ENCODE data around the gene FIBCD1.

FIBCD1 gene

GRCh38 chr9:130892477-130893304 lies 46.4 kb downstream of the FIBCD1 start:
- no peak for DNase-seq

DNA sequence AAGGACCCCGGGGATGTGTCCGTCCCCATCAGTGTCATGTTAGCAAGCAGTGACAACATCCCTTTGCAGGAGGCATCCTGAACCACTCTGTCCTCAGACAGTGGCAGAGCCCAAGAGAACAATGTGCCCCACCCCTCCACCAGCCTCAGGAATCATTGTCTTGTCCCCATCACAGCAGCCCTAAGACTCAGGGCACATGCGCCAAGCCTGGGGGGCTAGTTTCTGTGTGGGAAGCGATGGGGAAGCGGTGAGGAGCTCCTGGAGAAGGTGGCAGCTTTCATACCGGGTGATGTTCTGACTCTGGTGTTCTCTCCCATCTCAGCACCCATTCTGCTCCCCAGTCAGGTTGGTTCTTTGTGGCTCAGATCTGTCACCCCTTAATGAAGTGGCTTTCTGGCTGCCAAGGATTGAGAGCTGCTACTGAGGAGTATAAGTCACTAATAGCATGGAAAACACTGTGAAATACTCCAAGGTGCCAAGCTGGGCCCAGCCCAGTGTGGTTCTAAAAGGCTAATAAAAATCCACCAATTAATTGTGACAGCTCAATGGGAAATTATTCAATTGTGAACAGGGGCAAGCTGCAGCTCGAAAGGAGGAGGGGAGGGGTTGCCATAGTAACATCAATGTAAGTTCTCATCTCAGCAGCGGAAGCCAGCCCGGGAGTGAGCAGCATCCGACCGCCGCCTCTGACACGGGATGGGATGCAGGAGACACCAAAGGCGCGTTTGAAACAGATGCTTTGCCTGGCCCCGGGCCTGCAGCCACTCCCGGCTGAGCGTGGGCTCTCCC lies 47.2 kb downstream of the FIBCD1 start:
- DNase-seq: no peak

- DNase-seq: no peak
Measured at GRCh38 chr9:130890870-130891687, 48.0 kb downstream of the FIBCD1 start.

DNA sequence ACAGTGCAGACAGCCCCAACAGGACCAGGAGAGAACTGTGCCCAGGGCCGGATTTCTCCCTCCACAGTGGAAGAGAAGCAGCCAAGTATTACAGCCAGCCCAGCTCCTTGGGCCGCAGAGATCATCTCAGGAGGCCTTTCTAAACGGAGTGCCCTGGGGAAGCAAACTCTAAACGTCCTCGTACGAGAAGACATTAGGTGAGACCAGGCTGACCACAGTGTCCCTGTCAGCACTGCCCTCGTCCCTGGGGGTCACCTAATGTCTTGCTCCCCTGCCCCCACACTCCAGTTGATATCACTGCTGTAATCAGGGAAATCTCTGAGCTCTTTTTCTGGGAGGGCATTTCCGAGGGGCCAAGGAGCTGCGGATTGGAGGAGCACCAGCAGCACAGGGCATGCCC lies 48.9 kb downstream of the FIBCD1 start:
- no peak for DNase-seq

- DNase-seq: no peak
Measured at GRCh38 chr9:130888146-130888885, 50.7 kb downstream of the FIBCD1 start.

- DNase-seq: no peak
Measured at GRCh38 chr9:130887494-130888144, 51.4 kb downstream of the FIBCD1 start.

GRCh38 chr9:130886981-130887380 lies 52.1 kb downstream of the FIBCD1 start:
- DNase-seq: no peak

DNA sequence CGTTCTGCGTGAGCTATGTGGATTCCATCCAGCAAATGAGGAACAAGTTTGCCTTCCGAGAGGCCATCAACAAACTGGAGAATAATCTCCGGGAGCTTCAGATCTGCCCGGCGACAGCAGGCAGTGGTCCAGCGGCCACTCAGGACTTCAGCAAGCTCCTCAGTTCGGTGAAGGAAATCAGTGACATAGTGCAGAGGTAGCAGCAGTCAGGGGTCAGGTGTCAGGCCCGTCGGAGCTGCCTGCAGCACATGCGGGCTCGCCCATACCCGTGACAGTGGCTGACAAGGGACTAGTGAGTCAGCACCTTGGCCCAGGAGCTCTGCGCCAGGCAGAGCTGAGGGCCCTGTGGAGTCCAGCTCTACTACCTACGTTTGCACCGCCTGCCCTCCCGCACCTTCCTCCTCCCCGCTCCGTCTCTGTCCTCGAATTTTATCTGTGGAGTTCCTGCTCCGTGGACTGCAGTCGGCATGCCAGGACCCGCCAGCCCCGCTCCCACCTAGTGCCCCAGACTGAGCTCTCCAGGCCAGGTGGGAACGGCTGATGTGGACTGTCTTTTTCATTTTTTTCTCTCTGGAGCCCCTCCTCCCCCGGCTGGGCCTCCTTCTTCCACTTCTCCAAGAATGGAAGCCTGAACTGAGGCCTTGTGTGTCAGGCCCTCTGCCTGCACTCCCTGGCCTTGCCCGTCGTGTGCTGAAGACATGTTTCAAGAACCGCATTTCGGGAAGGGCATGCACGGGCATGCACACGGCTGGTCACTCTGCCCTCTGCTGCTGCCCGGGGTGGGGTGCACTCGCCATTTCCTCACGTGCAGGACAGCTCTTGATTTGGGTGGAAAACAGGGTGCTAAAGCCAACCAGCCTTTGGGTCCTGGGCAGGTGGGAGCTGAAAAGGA lies 53.3 kb downstream of the FIBCD1 start:
- no peak for DNase-seq

DNA sequence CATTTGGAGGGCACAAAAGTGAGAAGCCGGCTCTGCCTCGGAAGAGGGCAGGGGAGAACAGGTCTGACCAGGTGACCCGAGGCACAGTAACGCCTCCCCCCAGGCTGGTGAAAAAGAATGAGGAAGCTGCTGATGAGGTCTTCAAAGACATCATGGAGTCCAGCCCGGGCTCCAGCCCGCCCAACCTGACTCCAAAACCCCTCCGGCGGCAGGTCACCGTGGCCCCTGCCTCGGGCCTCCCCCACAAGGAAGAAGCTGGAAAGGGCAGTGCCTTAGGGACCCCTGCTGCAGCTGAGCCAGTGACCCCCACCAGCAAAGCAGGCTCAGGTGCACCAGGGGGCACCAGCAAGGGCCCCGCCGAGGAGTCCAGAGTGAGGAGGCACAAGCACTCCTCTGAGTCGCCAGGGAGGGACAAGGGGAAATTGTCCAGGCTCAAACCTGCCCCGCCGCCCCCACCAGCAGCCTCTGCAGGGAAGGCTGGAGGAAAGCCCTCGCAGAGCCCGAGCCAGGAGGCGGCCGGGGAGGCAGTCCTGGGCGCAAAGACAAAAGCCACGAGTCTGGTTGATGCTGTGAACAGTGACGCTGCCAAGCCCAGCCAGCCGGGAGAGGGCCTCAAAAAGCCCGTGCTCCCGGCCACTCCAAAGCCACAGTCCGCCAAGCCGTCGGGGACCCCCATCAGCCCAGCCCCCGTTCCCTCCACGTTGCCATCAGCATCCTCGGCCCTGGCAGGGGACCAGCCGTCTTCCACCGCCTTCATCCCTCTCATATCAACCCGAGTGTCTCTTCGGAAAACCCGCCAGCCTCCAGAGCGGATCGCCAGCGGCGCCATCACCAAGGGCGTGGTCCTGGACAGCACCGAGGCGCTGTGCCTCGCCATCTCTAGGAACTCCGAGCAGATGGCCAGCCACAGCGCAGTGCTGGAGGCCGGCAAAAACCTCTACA lies 54.2 kb downstream of the FIBCD1 start:
- DNase-seq: no peak

DNA sequence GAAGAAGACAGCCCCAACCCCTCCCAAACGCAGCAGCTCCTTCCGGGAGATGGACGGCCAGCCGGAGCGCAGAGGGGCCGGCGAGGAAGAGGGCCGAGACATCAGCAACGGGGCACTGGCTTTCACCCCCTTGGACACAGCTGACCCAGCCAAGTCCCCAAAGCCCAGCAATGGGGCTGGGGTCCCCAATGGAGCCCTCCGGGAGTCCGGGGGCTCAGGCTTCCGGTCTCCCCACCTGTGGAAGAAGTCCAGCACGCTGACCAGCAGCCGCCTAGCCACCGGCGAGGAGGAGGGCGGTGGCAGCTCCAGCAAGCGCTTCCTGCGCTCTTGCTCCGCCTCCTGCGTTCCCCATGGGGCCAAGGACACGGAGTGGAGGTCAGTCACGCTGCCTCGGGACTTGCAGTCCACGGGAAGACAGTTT lies 54.9 kb downstream of the FIBCD1 start:
- no peak for DNase-seq

- DNase-seq: no peak
Measured at GRCh38 chr9:130883479-130883878, 55.6 kb downstream of the FIBCD1 start.

GRCh38 chr9:130882696-130883225 lies 56.3 kb downstream of the FIBCD1 start:
- DNase-seq: no peak

GRCh38 chr9:130881516-130881915 lies 57.5 kb downstream of the FIBCD1 start:
- DNase-seq: no peak

GRCh38 chr9:130880599-130881220 lies 58.3 kb downstream of the FIBCD1 start:
- DNase-seq: no peak

DNA sequence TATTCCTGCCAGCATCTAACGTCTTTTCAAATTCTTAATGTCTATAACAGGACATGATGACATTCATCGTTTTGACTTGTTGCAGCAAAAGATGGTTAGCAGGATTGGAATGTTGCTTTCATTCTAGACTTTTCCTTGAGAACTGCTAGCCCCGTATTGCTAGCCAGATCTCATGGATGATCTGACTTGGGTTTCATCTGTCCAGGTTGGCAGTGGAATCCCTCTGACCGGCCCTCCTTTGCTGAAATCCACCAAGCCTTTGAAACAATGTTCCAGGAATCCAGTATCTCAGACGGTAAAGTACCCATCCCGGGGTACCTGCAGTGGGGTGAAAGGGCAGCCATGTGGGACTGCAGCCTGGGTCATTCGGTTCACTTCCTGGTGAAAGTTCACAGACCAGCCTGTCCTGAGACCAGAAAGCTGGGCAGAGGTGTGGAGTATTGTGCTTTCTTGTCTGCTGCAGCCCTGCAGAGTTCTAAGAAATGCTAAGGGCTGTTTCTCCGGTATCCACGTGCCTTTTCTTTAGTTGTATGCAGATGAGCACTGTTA lies 59.1 kb downstream of the FIBCD1 start:
- no peak for DNase-seq

- no peak for DNase-seq
Measured at GRCh38 chr9:130878295-130878694, 60.8 kb downstream of the FIBCD1 start.

- no peak for DNase-seq
Measured at GRCh38 chr9:130877300-130877699, 61.7 kb downstream of the FIBCD1 start.

GRCh38 chr9:130874783-130875182 lies 64.3 kb downstream of the FIBCD1 start:
- no peak for DNase-seq

- no peak for DNase-seq
Measured at GRCh38 chr9:130873966-130874365, 65.1 kb downstream of the FIBCD1 start.
